GM12878 (cell line): Measurements from ENCODE around the gene ART1. TPM values are rescaled to one million over a fixed set of nuclear protein-coding genes. Genes with fewer than 3 reads are reported as not detected.
"Not testable (repeated sequence)": the region's sequence is repeated elsewhere in the genome, so short reads cannot be mapped to it uniquely, and the experiment has no call there.

ENCODE experiments used
- ATAC-seq: fragments of 200-7000 bp; cut with Tn5 transposase; 3 replicates; pipeline ENCODE4 v1.9.1; 2020; ENCODE audit warnings: mild to moderate bottlenecking, moderate library complexity
- BruUV-seq: library from RNA; stranded (reverse); fragments of 400-500 nt; replicated peaks from 2 replicates; lab custom pipeline; 2021; lab: Mats Ljungman, UMichigan
- CTCF ChIA-PET: fragments of 300-600 bp; sonication (Branson Sonifier 250); formaldehyde crosslinking; extraction: SDS; loops from one replicate; lab custom pipeline; 2021; ENCODE audit warnings: inconsistent platforms; lab: Yijun Ruan, JAX
- POLR2A ChIA-PET: fragments of 350-600 bp; formaldehyde crosslinking; extraction: SDS; loops from one replicate; lab custom pipeline; 2021; ENCODE audit warnings: inconsistent platforms; lab: Charles Lee
- RAD21 ChIA-PET: fragments of 300-600 bp; sonication (Branson Sonifier 250); formaldehyde crosslinking; loops from one replicate; lab custom pipeline; 2023; ENCODE audit warnings: antibody characterized with exemption; ENCODE audit not compliant: unreplicated experiment; lab: Charles Lee
- SMC1A ChIA-PET: fragments of 300-600 bp; sonication (Branson Sonifier 250); formaldehyde crosslinking; loops from one replicate; lab custom pipeline; 2023; ENCODE audit not compliant: unreplicated experiment, uncharacterized antibody; lab: Charles Lee
- DNase-seq: peaks from one replicate; pipeline ENCODE4 v3.0.0-alpha.2; 2011; ENCODE audit warnings: low read depth, low spot score
- FAIRE-seq: peaks from 3 replicates; lab custom pipeline; 2011; peaks lifted over from hg19 to GRCh38; lab: Jason Lieb, UNC
- H2AFZ ChIP-seq: 2 replicates; pipeline ENCODE4 v1.6.0; 2011; ENCODE audit warnings: low read depth, low read length, control low read depth; ENCODE audit not compliant: control insufficient read depth
- H3K27ac ChIP-seq: 2 replicates; pipeline ENCODE4 v1.5.1; 2011; ENCODE audit warnings: control low read depth; ENCODE audit not compliant: control insufficient read depth, insufficient read depth
- H3K27me3 ChIP-seq, 2 experiments: replicated peaks in 1 of 2; 2 replicates each; pipeline versions ENCODE4 v1.6.0 to v1.6.1; 2011; ENCODE audit warnings: low read length in 1 of 2; ENCODE audit not compliant: control insufficient read depth in 2 of 2, insufficient read depth in 2 of 2
- H3K36me3 ChIP-seq, 2 experiments: 2 replicates each; pipeline ENCODE4 v1.5.1; 2011; ENCODE audit warnings: low read length in 1 of 2; ENCODE audit not compliant: control insufficient read depth in 2 of 2, insufficient read depth in 2 of 2
- H3K4me1 ChIP-seq: 2 replicates; pipeline ENCODE4 v1.6.1; 2011; ENCODE audit warnings: mild to moderate bottlenecking, low read length, moderate library complexity, mixed read lengths; ENCODE audit not compliant: control insufficient read depth, insufficient read depth
- H3K4me2 ChIP-seq: 2 replicates; pipeline ENCODE4 v1.6.0; 2011; ENCODE audit warnings: control low read depth; ENCODE audit not compliant: control insufficient read depth, insufficient read depth
- H3K4me3 ChIP-seq: fragments of 200-600 bp; sonication (generic); 2 replicates; pipeline ENCODE4 v1.5.1; 2016
- H3K79me2 ChIP-seq: 2 replicates; pipeline ENCODE4 v1.6.0; 2011; ENCODE audit warnings: low read length; ENCODE audit not compliant: control insufficient read depth, insufficient read depth
- H3K9ac ChIP-seq: 2 replicates; pipeline ENCODE4 v1.8.0; 2011; ENCODE audit warnings: low read length, control low read depth, mixed read lengths; ENCODE audit not compliant: control insufficient read depth, insufficient read depth
- H3K9me3 ChIP-seq: replicated peaks from 3 replicates; pipeline ENCODE4 v1.5.1; 2011; ENCODE audit warnings: mild to moderate bottlenecking, low read length; ENCODE audit not compliant: control insufficient read depth, insufficient read depth
- H4K20me1 ChIP-seq: 2 replicates; pipeline ENCODE4 v1.6.0; 2011; ENCODE audit not compliant: control insufficient read depth, insufficient read depth
- WGBS: methylation state at CpG from one replicate; pipeline ENCODE4 v1.1.6; 2016; ENCODE audit warnings: low lambda C conversion rate; ENCODE audit not compliant: insufficient replicate concordance, insufficient coverage; ENCODE audit errors: missing lambda C conversion rate; 5-methylcytosine and 5-hydroxymethylcytosine counted together
- in situ Hi-C: fragments of 300-500 bp; cut with MboI; formaldehyde crosslinking; loops from 9 replicates; pipeline ENCODE4 v1.14.3; 2018; ENCODE audit warnings: mixed read lengths
- intact Hi-C: fragments of 100-400 bp; cut with micrococcal nuclease; formaldehyde crosslinking; loops from one replicate; pipeline ENCODE4 v1.14.2; 2022; ENCODE audit not compliant: unreplicated experiment
- polyA plus RNA-seq, 11 experiments: library from polyadenylated mRNA; depleted of rRNA in 4 of 11; unstranded in 6 of 11; stranded (reverse) in 5 of 11; fragments of >200 nt; fragmentation: Nextera tagmentation in 4 of 11; fragmentation: Illumina TruSeq in 1 of 11; extraction: Ambion mirVana in 4 of 11; extraction: Trizol in 1 of 11; gene quantifications; 1 replicate in 1 of 11; 2 replicates in 10 of 11; pipeline versions ENCODE4 v1.2.1 to v1.2.3, GENCODE V29; 2011 to 2016; ENCODE audit warnings: inconsistent platforms in 2 of 11, missing spikeins in 2 of 11, low read depth in 1 of 11
- total RNA-seq, 4 experiments: library from RNA; depleted of rRNA in 3 of 4; stranded (reverse); fragments of >200 nt in 3 of 4; fragmentation: Illumina TruSeq in 1 of 4; extraction: Trizol in 1 of 4; gene quantifications; 2 replicates each; pipeline versions ENCODE4 v1.2.1 to v1.2.3, GENCODE V29; 2013 to 2021

The ART1 gene
- total and polyA plus RNA-seq, 10 of the 15 experiments (the other 5 are each of a cell fraction or from before 2014, with no cell fraction given) = not detected

- H3K36me3 ChIP-seq, H3K4me2 ChIP-seq, DNase-seq, in situ Hi-C loops, SMC1A ChIA-PET, RAD21 ChIA-PET, H3K4me1 ChIP-seq, CTCF ChIA-PET, intact Hi-C loops, H3K9me3 ChIP-seq, H3K9ac ChIP-seq, H3K27ac ChIP-seq, H2AFZ ChIP-seq, FAIRE-seq, H3K4me3 ChIP-seq, POLR2A ChIA-PET, H4K20me1 ChIP-seq, ATAC-seq, H3K27me3 ChIP-seq, H3K79me2 ChIP-seq, BruUV-seq: not testable (repeated sequence)
- WGBS = 22% methylated on average over 13 of the region's 13 CpGs
These were observed 3.9 kb downstream of the ART1 start for GRCh38 chr11:3648843-3649242.

DNA sequence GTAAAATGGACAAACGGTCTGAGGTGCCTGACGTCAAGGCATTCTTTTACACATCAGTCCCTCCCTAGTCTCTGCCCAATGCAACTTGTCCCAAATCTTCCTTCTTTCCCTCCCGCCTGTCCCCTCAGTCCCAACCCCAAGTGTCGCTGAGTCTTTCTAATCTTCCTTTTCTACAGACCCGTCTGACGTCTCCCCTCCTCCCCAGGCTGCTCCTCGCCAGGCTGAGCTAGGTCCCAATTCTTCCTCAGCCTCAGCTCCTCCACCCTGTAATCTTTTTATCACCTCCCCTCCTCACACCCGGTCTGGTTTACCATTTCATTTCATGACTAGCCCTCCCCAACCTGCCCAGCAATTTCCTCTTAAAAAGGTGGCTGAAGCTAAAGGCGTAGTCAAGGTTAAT, 4.4 kb downstream of the ART1 start:
- SMC1A ChIA-PET, H3K9me3 ChIP-seq, POLR2A ChIA-PET, H3K4me2 ChIP-seq, CTCF ChIA-PET, H3K79me2 ChIP-seq, in situ Hi-C loops, H3K27ac ChIP-seq, H3K9ac ChIP-seq, BruUV-seq, H3K36me3 ChIP-seq, H3K4me3 ChIP-seq, DNase-seq, RAD21 ChIA-PET, ATAC-seq, FAIRE-seq, H3K27me3 ChIP-seq, H2AFZ ChIP-seq, H3K4me1 ChIP-seq, intact Hi-C loops, H4K20me1 ChIP-seq: not testable (repeated sequence)
- 39% methylated on average over 4 of the region's 9 CpGs for WGBS

GRCh38 chr11:3652514-3652913, 7.6 kb downstream of the ART1 start:
- H3K4me3 ChIP-seq, DNase-seq, in situ Hi-C loops, intact Hi-C loops, POLR2A ChIA-PET, H3K79me2 ChIP-seq, ATAC-seq, RAD21 ChIA-PET, H3K27me3 ChIP-seq, H2AFZ ChIP-seq, FAIRE-seq, H3K36me3 ChIP-seq, SMC1A ChIA-PET, CTCF ChIA-PET, H3K9me3 ChIP-seq, H3K4me2 ChIP-seq, H3K9ac ChIP-seq, BruUV-seq, H3K27ac ChIP-seq, H4K20me1 ChIP-seq, H3K4me1 ChIP-seq: not testable (repeated sequence)
- WGBS = 72% methylated on average over 2 of the region's 3 CpGs
